HEK293T (cell line): ENCODE data around the gene JMJD6.

ENCODE experiments used
- BHLHE40 ChIP-seq: fragments of 450-650 bp; IDR thresholded peaks from 2 replicates; pipeline ENCODE4 v1.6.1; 2016; ENCODE audit warnings: mild to moderate bottlenecking, moderate library complexity, borderline replicate concordance
- FOXA1 ChIP-seq: fragments of 450-650 bp; IDR thresholded peaks from 2 replicates; pipeline ENCODE4 v1.6.1; 2016; ENCODE audit warnings: mild to moderate bottlenecking
- FOXM1 ChIP-seq: fragments of 450-650 bp; IDR thresholded peaks from 2 replicates; pipeline ENCODE4 v1.6.1; 2017; ENCODE audit warnings: mild to moderate bottlenecking, borderline replicate concordance
- HDGF ChIP-seq: fragments of 450-650 bp; IDR thresholded peaks from 2 replicates; pipeline ENCODE4 v1.6.1; 2017; ENCODE audit warnings: antibody characterized with exemption, borderline replicate concordance
- LEF1 ChIP-seq: fragments of 450-650 bp; IDR thresholded peaks from 2 replicates; pipeline ENCODE4 v1.6.1; 2017; ENCODE audit warnings: mild to moderate bottlenecking, borderline replicate concordance
- NFRKB ChIP-seq: fragments of 450-650 bp; IDR thresholded peaks from 2 replicates; pipeline ENCODE4 v1.6.1; 2016; ENCODE audit warnings: mild to moderate bottlenecking, moderate library complexity
- PKNOX1 ChIP-seq: fragments of 450-650 bp; IDR thresholded peaks from 2 replicates; pipeline ENCODE4 v1.6.1; 2016
- SUZ12 ChIP-seq: fragments of 450-650 bp; IDR thresholded peaks from 2 replicates; pipeline ENCODE4 v1.6.1; 2016; ENCODE audit warnings: mild to moderate bottlenecking
- TARDBP ChIP-seq: fragments of 450-650 bp; IDR thresholded peaks from 2 replicates; pipeline ENCODE4 v1.6.1; 2016

- no peak for TF ChIP-seq SUZ12
- no peak for TF ChIP-seq NFRKB
- TF ChIP-seq BHLHE40 = no peak
- TF ChIP-seq FOXA1 = no peak
- TF ChIP-seq LEF1 = no peak
- TF ChIP-seq TARDBP = no peak
- no peak for TF ChIP-seq PKNOX1
- no peak for TF ChIP-seq FOXM1
- no peak for TF ChIP-seq HDGF
Observed at GRCh38 chr17:76722279-76722678, 4.1 kb downstream of the JMJD6 start.
